Endodermal cell (in vitro differentiated cells): Measurements from ENCODE around the gene KCNH8. TPM values are rescaled to one million over a fixed set of nuclear protein-coding genes. Genes with fewer than 3 reads are reported as not detected.

Source experiments
- DNase-seq: peaks from one replicate; pipeline ENCODE4 v3.0.0-alpha.2; 2017
- H3K27ac ChIP-seq: 2 replicates; pipeline ENCODE4 v1.5.1; 2013; ENCODE audit warnings: mild to moderate bottlenecking, low read depth, low read length, moderate library complexity
- H3K27me3 ChIP-seq: 2 replicates; pipeline ENCODE4 v1.6.1; 2013; ENCODE audit warnings: mild to moderate bottlenecking, low read length, moderate library complexity; ENCODE audit not compliant: insufficient read depth, control insufficient read depth, poor library complexity, severe bottlenecking
- H3K36me3 ChIP-seq: 2 replicates; pipeline ENCODE4 v1.7.0; 2013; ENCODE audit warnings: mild to moderate bottlenecking, low read length, moderate library complexity; ENCODE audit not compliant: control insufficient read depth, insufficient read depth
- H3K4me1 ChIP-seq: one replicate; pipeline ENCODE4 v1.7.0; 2013; ENCODE audit warnings: low read length; ENCODE audit not compliant: control insufficient read depth, insufficient read depth
- H3K4me3 ChIP-seq: 2 replicates; pipeline ENCODE4 v1.5.1; 2013; ENCODE audit warnings: mild to moderate bottlenecking, low read length, moderate library complexity
- H3K9ac ChIP-seq: 2 replicates; pipeline ENCODE4 v1.6.1; 2013; ENCODE audit warnings: mild to moderate bottlenecking, low read length, moderate library complexity; ENCODE audit not compliant: poor library complexity, severe bottlenecking; ENCODE audit errors: extremely low read depth
- H3K9me3 ChIP-seq: 2 replicates; pipeline ENCODE4 v1.6.1; 2013; ENCODE audit warnings: mild to moderate bottlenecking, low read length, moderate library complexity; ENCODE audit not compliant: control insufficient read depth
- H3K27ac Mint-ChIP-seq: 2 replicates; pipeline ENCODE4 v1.8.0; 2020; ENCODE audit warnings: mixed read lengths
- H3K27me3 Mint-ChIP-seq: 2 replicates; pipeline ENCODE4 v1.8.0; 2021; ENCODE audit warnings: mild to moderate bottlenecking, mixed read lengths; ENCODE audit not compliant: insufficient read depth
- H3K36me3 Mint-ChIP-seq: 2 replicates; pipeline ENCODE4 v1.8.0; 2020; ENCODE audit warnings: low read depth, mixed read lengths
- H3K4me1 Mint-ChIP-seq: 2 replicates; pipeline ENCODE4 v1.8.0; 2020; ENCODE audit warnings: mixed read lengths
- H3K4me3 Mint-ChIP-seq: 2 replicates; pipeline ENCODE4 v1.8.0; 2020; ENCODE audit warnings: mild to moderate bottlenecking, moderate library complexity, mixed read lengths
- H3K9me3 Mint-ChIP-seq: 2 replicates; pipeline ENCODE4 v1.8.0; 2020; ENCODE audit warnings: mild to moderate bottlenecking, mixed read lengths
- WGBS, 2 experiments: methylation state at CpG; one replicate each; pipeline versions ENCODE4 v1.1.5 to v1.1.7; 2013; ENCODE audit warnings: missing lambda C conversion rate in 2 of 2, mixed read lengths in 1 of 2; ENCODE audit not compliant: insufficient coverage in 1 of 2, insufficient read length in 1 of 2; 5-methylcytosine and 5-hydroxymethylcytosine counted together
- total RNA-seq, 2 donors: library from RNA; stranded (reverse); fragmentation: NEBNext Ultra II Directional in 1 of 2; extraction: Animal tissue kit (Norgen Biotek cat#: 25700) in 1 of 2; gene quantifications; 2 replicates in 1 of 2; 3 replicates in 1 of 2; pipeline ENCODE4 v1.2.1, GENCODE V29; 2021
- TF ChIP-seq, protein P1 (sequence below): fragments of 200-600 bp; sonication (generic); conservative IDR thresholded peaks from 2 replicates; pipeline ENCODE4 v1.5.0; 2021; ENCODE audit warnings: antibody characterized with exemption, mild to moderate bottlenecking

The KCNH8 gene
- total RNA-seq, 2 donors from 2014 or later = 12.0 to 15.0 TPM

DNA sequence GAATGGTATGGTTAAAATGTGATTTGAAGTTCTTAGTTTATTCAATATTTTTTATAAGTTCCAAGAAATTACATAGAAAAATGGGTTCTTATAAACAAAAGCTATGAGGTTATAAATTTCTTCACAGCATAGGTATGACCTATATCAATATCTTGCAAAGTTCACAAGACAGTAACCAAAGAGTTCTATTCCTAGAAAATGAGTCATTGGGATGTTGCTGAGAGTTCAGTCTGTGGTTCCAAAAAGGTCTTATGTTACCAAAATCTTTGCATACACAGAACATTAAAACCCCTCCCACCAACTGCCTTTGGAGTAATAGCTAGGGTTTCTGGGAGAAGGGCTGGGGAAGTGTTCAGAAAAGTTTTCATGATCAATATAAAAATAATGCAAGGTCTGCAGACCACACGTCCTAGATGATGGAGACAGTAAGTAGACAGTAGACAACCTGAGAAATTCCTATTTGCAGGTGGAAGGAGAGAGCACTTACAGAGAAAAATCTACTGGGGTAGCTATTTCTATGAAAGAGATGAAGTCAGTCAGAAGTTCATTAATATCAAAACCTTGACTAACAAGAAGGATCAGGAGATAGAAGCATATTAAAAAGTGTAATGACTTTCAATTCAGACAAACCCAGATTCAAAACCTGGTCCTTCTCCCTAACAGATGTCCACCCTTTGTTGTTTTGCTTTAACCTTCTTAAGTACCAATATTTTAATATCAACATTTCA is 279.3 kb downstream of the KCNH8 start:
- Histone ChIP-seq H3K9me3 (peaks cover 13% of the 10 kb centered on the region), H3K36me3 (peaks cover 14% of the 10 kb centered on the region), H3K27ac (no peak overlapping the region), H3K4me3 (no peak overlapping the region), H3K9ac (no peak overlapping the region), H3K4me1 (no peaks in the 10 kb centered on the region), H3K27me3 (no peaks in the 10 kb centered on the region)
- WGBS, 2 experiments = 96 to 100% methylated on average over 1 of the region's 1 CpG
- no peaks in the 10 kb centered on the region for H3K9me3 Mint-ChIP-seq
- no peak overlapping the region for H3K4me3 Mint-ChIP-seq
- TF ChIP-seq, protein P1, sequence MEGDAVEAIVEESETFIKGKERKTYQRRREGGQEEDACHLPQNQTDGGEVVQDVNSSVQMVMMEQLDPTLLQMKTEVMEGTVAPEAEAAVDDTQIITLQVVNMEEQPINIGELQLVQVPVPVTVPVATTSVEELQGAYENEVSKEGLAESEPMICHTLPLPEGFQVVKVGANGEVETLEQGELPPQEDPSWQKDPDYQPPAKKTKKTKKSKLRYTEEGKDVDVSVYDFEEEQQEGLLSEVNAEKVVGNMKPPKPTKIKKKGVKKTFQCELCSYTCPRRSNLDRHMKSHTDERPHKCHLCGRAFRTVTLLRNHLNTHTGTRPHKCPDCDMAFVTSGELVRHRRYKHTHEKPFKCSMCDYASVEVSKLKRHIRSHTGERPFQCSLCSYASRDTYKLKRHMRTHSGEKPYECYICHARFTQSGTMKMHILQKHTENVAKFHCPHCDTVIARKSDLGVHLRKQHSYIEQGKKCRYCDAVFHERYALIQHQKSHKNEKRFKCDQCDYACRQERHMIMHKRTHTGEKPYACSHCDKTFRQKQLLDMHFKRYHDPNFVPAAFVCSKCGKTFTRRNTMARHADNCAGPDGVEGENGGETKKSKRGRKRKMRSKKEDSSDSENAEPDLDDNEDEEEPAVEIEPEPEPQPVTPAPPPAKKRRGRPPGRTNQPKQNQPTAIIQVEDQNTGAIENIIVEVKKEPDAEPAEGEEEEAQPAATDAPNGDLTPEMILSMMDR = no peak
- H3K27ac Mint-ChIP-seq = no peak overlapping the region
- peaks cover 2% of the 10 kb centered on the region for H3K4me1 Mint-ChIP-seq
- DNase-seq = no peak
- no peaks in the 10 kb centered on the region for H3K27me3 Mint-ChIP-seq
- peaks cover 15% of the 10 kb centered on the region for H3K36me3 Mint-ChIP-seq

DNA sequence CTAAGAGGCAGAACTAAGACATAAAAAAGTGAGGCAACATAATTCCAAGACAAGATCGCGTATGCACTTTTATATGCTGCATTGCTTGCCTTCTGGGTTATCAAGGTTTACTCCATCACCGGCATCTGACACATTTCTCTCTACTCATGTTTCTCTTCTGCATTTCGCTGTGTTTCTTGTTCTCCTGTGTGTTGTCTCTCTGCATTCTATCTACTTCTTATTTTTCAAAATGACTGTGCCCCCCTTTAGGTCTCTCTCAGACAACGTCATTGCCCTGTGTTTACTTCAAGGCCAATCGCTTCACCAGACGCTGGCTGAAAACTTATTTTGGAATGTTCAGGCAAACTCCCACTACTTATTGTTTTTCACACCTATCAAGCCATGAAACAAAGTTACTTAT is 280.4 kb downstream of the KCNH8 start:
- peaks cover 15% of the 10 kb centered on the region for H3K36me3 Mint-ChIP-seq
- H3K9me3 ChIP-seq = peaks cover 13% of the 10 kb centered on the region
- H3K27me3 ChIP-seq = no peaks in the 10 kb centered on the region
- no peaks in the 10 kb centered on the region for H3K4me1 ChIP-seq
- TF ChIP-seq, protein P1 = no peak
- 92 to 93% methylated on average over 4 to 7 of the region's 7 CpGs for WGBS, 2 experiments
- H3K27me3 Mint-ChIP-seq = no peaks in the 10 kb centered on the region
- no peak overlapping the region for H3K9ac ChIP-seq
- no peak overlapping the region for H3K27ac Mint-ChIP-seq
- H3K9me3 Mint-ChIP-seq = no peaks in the 10 kb centered on the region
- H3K36me3 ChIP-seq = peaks cover 20% of the 10 kb centered on the region
- no peak overlapping the region for H3K27ac ChIP-seq
- no peak overlapping the region for H3K4me3 ChIP-seq
- H3K4me1 Mint-ChIP-seq = peaks cover 2% of the 10 kb centered on the region
- no peak for DNase-seq
- no peak overlapping the region for H3K4me3 Mint-ChIP-seq

DNA sequence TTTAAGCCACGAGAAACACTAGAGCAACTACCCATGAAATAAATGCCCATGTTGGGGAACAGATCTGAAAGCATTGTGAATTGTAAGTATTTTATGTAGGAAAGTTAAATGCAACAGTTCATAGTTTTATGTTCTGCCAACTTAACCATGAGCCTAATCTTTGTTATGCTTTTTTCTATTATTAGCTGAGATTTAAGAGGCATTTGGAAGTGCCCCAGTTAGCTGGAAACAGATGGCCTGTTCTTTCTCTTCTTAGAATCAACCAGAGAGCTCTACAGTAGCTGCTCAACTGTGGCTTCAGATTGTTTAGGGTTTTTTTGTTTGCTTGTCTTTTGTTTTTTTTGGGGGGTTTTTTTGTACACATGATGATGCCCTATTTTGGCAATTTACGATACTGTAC is 284.4 kb downstream of the KCNH8 start:
- Mint-ChIP-seq H3K9me3 (no peaks in the 10 kb centered on the region), H3K27ac (no peak overlapping the region)

More for the DNA sequence above, 284.4 kb downstream of the KCNH8 start:
- H3K4me3 ChIP-seq = no peak overlapping the region
- TF ChIP-seq, protein P1 = no peak
- no peak overlapping the region for H3K27ac ChIP-seq
- no peak overlapping the region for H3K9ac ChIP-seq
- H3K27me3 Mint-ChIP-seq = no peaks in the 10 kb centered on the region
- H3K4me1 ChIP-seq = no peaks in the 10 kb centered on the region
- 100% methylated on average over 2 of the region's 2 CpGs; no CpG with 5 or more reads in 1 of the 2 experiments for WGBS, 2 experiments
- H3K36me3 ChIP-seq = peaks cover 24% of the 10 kb centered on the region
- H3K4me1 Mint-ChIP-seq = peaks cover 2% of the 10 kb centered on the region
- H3K27me3 ChIP-seq = no peaks in the 10 kb centered on the region
- no peak overlapping the region for H3K4me3 Mint-ChIP-seq
- peaks cover 13% of the 10 kb centered on the region for H3K9me3 ChIP-seq
- peaks cover 15% of the 10 kb centered on the region for H3K36me3 Mint-ChIP-seq
- no peak for DNase-seq
